K562 (cell line): ENCODE results near the gene GATB. TPM values are rescaled to one million over a fixed set of nuclear protein-coding genes. Genes with fewer than 3 reads are reported as not detected.
A peak's percentile ranks its signal among the peaks of the same experiment; 100 is the strongest.

Experiments used
- ATAC-seq: fragments of 200-7000 bp; cut with Tn5 transposase; 3 replicates; pipeline ENCODE4 v1.9.1; 2020; ENCODE audit warnings: moderate library complexity
- BruUV-seq: library from RNA; stranded (reverse); fragments of 400-500 nt; replicated peaks from 2 replicates; lab custom pipeline; 2021; lab: Mats Ljungman, UMichigan
- CTCF ChIA-PET: fragments of 300-600 bp; formaldehyde crosslinking; extraction: SDS; loops from one replicate; lab custom pipeline; 2021; ENCODE audit warnings: low intra/inter-chr PET ratio; lab: Yijun Ruan, JAX
- POLR2A ChIA-PET: fragments of 300-600, 350-650 bp; sonication (Branson Sonifier 250); formaldehyde crosslinking; extraction: SDS; loops from one replicate; lab custom pipeline; 2021; ENCODE audit warnings: antibody characterized with exemption, inconsistent platforms; lab: Yijun Ruan, JAX
- DNase-seq, 4 experiments: peaks; one replicate each; pipeline versions ENCODE4 v3.0.0 to v3.0.0-alpha.2; 2011 to 2018; ENCODE audit warnings: low spot score in 3 of 4, mixed read lengths in 3 of 4; ENCODE audit errors: extremely low read depth in 1 of 4
- FAIRE-seq: peaks from 2 replicates; lab custom pipeline; 2011; peaks lifted over from hg19 to GRCh38; lab: Jason Lieb, UNC
- H2AFZ ChIP-seq: 2 replicates; pipeline ENCODE4 v1.6.0; 2011; ENCODE audit warnings: low read depth, low read length, control low read depth, inconsistent platforms
- H3K27ac ChIP-seq: fragments of 200-600 bp; 3 replicates; pipeline ENCODE4 v1.8.0; 2011; ENCODE audit warnings: low read depth, mild to moderate bottlenecking, control low read depth, inconsistent platforms, low read length, moderate library complexity, mixed read lengths; ENCODE audit errors: extremely low read depth
- H3K27me3 ChIP-seq, 2 experiments: fragments of 300-600 bp in 1 of 2; 2 replicates in 1 of 2; 3 replicates in 1 of 2; pipeline versions ENCODE4 v1.6.0 to v1.8.0; 2011; ENCODE audit warnings: inconsistent platforms in 2 of 2, low read length in 2 of 2, mild to moderate bottlenecking in 1 of 2, mixed read lengths in 1 of 2, moderate library complexity in 1 of 2; ENCODE audit not compliant: control insufficient read depth in 2 of 2, insufficient read depth in 2 of 2
- H3K36me3 ChIP-seq: fragments of 300-600 bp; 3 replicates; pipeline ENCODE4 v1.8.0; 2011; ENCODE audit warnings: mild to moderate bottlenecking, low read length, inconsistent platforms; ENCODE audit not compliant: control insufficient read depth, insufficient read depth
- H3K4me1 ChIP-seq, 2 experiments: fragments of 200-600 bp in 1 of 2; replicated peaks in 1 of 2; 2 replicates in 1 of 2; 3 replicates in 1 of 2; pipeline versions ENCODE4 v1.5.1 to v1.8.0; 2011; ENCODE audit warnings: inconsistent platforms in 2 of 2, low read length in 2 of 2, mild to moderate bottlenecking in 1 of 2, mixed read lengths in 1 of 2, moderate library complexity in 1 of 2; ENCODE audit not compliant: control insufficient read depth in 2 of 2, insufficient read depth in 2 of 2
- H3K4me2 ChIP-seq: 2 replicates; pipeline ENCODE4 v1.6.1; 2011; ENCODE audit warnings: low read length, control low read depth, inconsistent platforms, mixed read lengths; ENCODE audit not compliant: insufficient read depth
- H3K4me3 ChIP-seq: fragments of 200-600 bp; sonication (generic), shearing (Covaris generic); 2 replicates; pipeline ENCODE4 v1.5.1; 2016; ENCODE audit warnings: control low read depth, inconsistent platforms
- H3K79me2 ChIP-seq: fragments of 200-600 bp; 3 replicates; pipeline ENCODE4 v1.8.0; 2011; ENCODE audit warnings: low read length, inconsistent platforms; ENCODE audit not compliant: control insufficient read depth, insufficient read depth
- H3K9ac ChIP-seq, 2 experiments: 2 replicates each; pipeline versions ENCODE4 v1.6.0 to v1.6.1; 2011; ENCODE audit warnings: low read depth in 2 of 2, low read length in 2 of 2, control low read depth in 1 of 2, inconsistent platforms in 1 of 2, mild to moderate bottlenecking in 1 of 2, mixed read lengths in 1 of 2; ENCODE audit not compliant: insufficient read depth in 1 of 2
- H3K9me1 ChIP-seq: one replicate; pipeline ENCODE4 v1.6.0; 2011; ENCODE audit warnings: inconsistent platforms, mild to moderate bottlenecking, low read length, moderate library complexity; ENCODE audit not compliant: control insufficient read depth, insufficient read depth
- H3K9me3 ChIP-seq: replicated peaks from 2 replicates; pipeline ENCODE4 v1.5.1; 2011; ENCODE audit warnings: low read depth, low read length, inconsistent platforms; ENCODE audit not compliant: control insufficient read depth, insufficient read depth
- H4K20me1 ChIP-seq: replicated peaks from 2 replicates; pipeline ENCODE4 v1.6.1; 2011; ENCODE audit warnings: low read length, inconsistent platforms, mixed read lengths; ENCODE audit not compliant: control insufficient read depth, insufficient read depth
- CREM ChIP-seq: IDR thresholded peaks from 2 replicates; pipeline ENCODE4 v1.6.1; 2014; ENCODE audit warnings: antibody characterized with exemption, low read depth
- EHMT2 ChIP-seq: fragments of 450-650 bp; IDR thresholded peaks from 2 replicates; pipeline ENCODE4 v1.6.1; 2018; ENCODE audit warnings: antibody characterized with exemption
- MTA3 ChIP-seq: fragments of 450-650 bp; formaldehyde crosslinking; IDR thresholded peaks from 2 replicates; pipeline ENCODE4 v1.6.1; 2017; ENCODE audit warnings: mild to moderate bottlenecking, borderline replicate concordance
- MYNN ChIP-seq, 2 experiments: sonication (generic); formaldehyde crosslinking in 1 of 2; IDR thresholded peaks; 2 replicates each; pipeline versions ENCODE4 v1.5.0 to v1.6.1; 2016 to 2020; ENCODE audit warnings: antibody characterized with exemption in 1 of 2, missing genetic modification reagents in 1 of 2
- RBM14 ChIP-seq: fragments of 200-400 bp; formaldehyde crosslinking; IDR thresholded peaks from 2 replicates; pipeline ENCODE4 v1.6.1; 2018; ENCODE audit warnings: low read depth, mild to moderate bottlenecking, low read length, moderate library complexity, borderline replicate concordance; ENCODE audit not compliant: insufficient read depth
- ZBTB1 ChIP-seq: sonication (generic); formaldehyde crosslinking; IDR thresholded peaks from 2 replicates; pipeline ENCODE4 v1.8.1; 2023; ENCODE audit warnings: missing genetic modification reagents, low read depth, mild to moderate bottlenecking, borderline replicate concordance
- ZNF212 ChIP-seq: fragments of 450-650 bp; formaldehyde crosslinking; IDR thresholded peaks from 2 replicates; pipeline ENCODE4 v1.4.0; 2020; ENCODE audit warnings: mild to moderate bottlenecking
- ZNF316 ChIP-seq: fragments of 450-650 bp; IDR thresholded peaks from 2 replicates; pipeline ENCODE4 v1.6.1; 2016
- ZNF57 ChIP-seq: fragments of 450-650 bp; formaldehyde crosslinking; IDR thresholded peaks from 2 replicates; pipeline ENCODE4 v1.4.0; 2020; ENCODE audit warnings: mild to moderate bottlenecking, moderate library complexity
- in situ Hi-C: fragments of 300-500 bp; cut with MboI; formaldehyde crosslinking; loops from 4 replicates; pipeline ENCODE4 v1.15.0; 2018; ENCODE audit warnings: inconsistent platforms, mixed read lengths
- intact Hi-C: fragments of 100-400 bp; cut with micrococcal nuclease; formaldehyde crosslinking; loops from 2 replicates; pipeline ENCODE4 v1.14.2; 2022
- polyA plus RNA-seq, 8 experiments: library from polyadenylated mRNA; depleted of rRNA in 4 of 8; stranded (reverse) in 5 of 8; unstranded in 3 of 8; fragments of >200 nt; fragmentation: Nextera tagmentation in 2 of 8; fragmentation: Illumina TruSeq in 1 of 8; extraction: Ambion mirVana in 2 of 8; extraction: Trizol in 1 of 8; gene quantifications; 2 replicates each; pipeline versions ENCODE4 v1.2.1 to v1.2.3, GENCODE V29; 2011 to 2014; ENCODE audit warnings: inconsistent platforms in 1 of 8, missing spikeins in 1 of 8
- total RNA-seq, 7 experiments: library from RNA; depleted of rRNA in 6 of 7; stranded (reverse); fragments of >200 nt in 6 of 7; fragmentation: Illumina TruSeq in 2 of 7; extraction: Trizol in 2 of 7; gene quantifications; 2 replicates each; pipeline versions ENCODE4 v1.2.1 to v1.2.3, GENCODE V29; 2011 to 2021; ENCODE audit warnings: low replicate concordance in 1 of 7
- TF ChIP-seq, protein P1 (sequence below): fragments of 450-650 bp; formaldehyde crosslinking; conservative IDR thresholded peaks from 2 replicates; pipeline ENCODE4 v1.4.0; 2022; ENCODE audit warnings: mild to moderate bottlenecking, missing genetic modification characterization
- TF ChIP-seq, protein P2 (sequence below): fragments of 450-650 bp; formaldehyde crosslinking; IDR thresholded peaks from 2 replicates; pipeline ENCODE4 v1.4.0; 2020; ENCODE audit warnings: mild to moderate bottlenecking, mixed read lengths

GATB gene
- total and polyA plus RNA-seq, 9 of the 15 experiments (the other 6 are each of a cell fraction or from before 2014, with no cell fraction given), result 15.3 to 31.8 (median 26.2) TPM

DNA sequence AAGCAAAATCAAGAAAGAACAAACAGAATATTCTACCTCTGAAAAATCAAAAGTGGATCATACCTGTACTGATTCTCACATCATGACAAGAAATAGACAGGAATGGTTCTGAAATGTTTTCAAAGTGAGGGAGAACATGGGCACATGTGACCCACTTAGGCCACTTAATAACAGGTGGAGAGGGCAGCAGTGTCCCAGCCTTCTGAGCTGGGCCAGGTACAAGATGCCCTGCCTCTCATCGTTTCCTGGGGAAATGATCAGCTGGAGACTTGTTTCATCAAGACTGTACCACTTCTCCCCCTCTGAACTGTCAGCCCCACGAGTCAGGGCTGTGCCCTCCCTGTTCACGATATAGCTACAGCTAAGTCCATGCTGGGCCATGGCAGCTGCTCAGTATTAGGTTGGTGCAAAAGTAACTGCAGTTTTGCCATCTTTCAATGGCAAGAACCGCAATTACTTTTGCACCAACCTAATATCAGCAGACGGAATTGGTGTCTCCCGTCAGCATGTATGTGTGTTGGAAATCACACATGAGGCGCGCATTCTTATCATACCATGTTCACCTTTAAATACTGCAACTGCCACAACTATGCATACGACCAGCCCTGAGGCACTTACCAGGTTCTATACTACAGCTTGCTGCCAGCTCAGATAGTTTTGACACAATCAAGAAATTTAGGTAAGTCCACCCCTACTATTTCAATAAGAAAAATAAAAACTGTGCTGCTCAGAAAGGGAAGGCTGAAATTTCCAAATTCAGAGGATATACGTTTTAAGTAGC is 71.4 kb downstream of the GATB start (continued):
- TF ChIP-seq ZNF212 (CRISPR knock-in tag) (no peak), EHMT2 (no peak)
- TF ChIP-seq, protein P1, sequence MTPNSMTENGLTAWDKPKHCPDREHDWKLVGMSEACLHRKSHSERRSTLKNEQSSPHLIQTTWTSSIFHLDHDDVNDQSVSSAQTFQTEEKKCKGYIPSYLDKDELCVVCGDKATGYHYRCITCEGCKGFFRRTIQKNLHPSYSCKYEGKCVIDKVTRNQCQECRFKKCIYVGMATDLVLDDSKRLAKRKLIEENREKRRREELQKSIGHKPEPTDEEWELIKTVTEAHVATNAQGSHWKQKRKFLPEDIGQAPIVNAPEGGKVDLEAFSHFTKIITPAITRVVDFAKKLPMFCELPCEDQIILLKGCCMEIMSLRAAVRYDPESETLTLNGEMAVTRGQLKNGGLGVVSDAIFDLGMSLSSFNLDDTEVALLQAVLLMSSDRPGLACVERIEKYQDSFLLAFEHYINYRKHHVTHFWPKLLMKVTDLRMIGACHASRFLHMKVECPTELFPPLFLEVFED (CRISPR knock-in tag), result no peak

DNA sequence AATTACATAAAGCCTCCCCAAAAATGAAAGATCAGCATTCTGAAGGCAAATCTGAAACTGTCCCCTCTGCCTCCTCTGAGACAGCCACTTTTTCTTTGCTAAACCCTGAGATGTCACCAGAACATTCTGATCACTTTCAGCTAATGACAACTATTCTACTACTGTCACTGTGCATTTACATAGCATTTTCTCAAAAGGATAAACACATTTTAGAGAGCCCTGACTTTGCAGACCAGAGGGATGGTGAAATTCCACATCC is 72.1 kb downstream of the GATB start:
- Histone ChIP-seq H3K79me2 (no peaks in the 10 kb centered on the region), H3K36me3 (peaks cover 4% of the 10 kb centered on the region; the same call in 1 of the 3 replicates), H3K27me3 (no peaks in the 10 kb centered on the region), H3K4me1 (peaks cover 0 to 4% of the 10 kb centered on the region in 2 experiments; a peak in 2 of 5 replicates), H3K9ac (no peak overlapping the region), H3K9me1 (no peaks in the 10 kb centered on the region), H3K27ac (no peak overlapping the region), H2AFZ (no peak overlapping the region), H4K20me1 (no peaks in the 10 kb centered on the region; the same call in 1 of the 2 replicates), H3K4me2 (no peak overlapping the region), H3K9me3 (no peaks in the 10 kb centered on the region), H3K4me3 (no peak overlapping the region)
- DNase-seq (no peak), ATAC-seq (no peak), FAIRE-seq (no peak)
- BruUV-seq, result no TSS peak
- intact Hi-C loops (no loop called here), in situ Hi-C loops (no loop called here)
- no peak for TF ChIP-seq CREM
- TF ChIP-seq MYNN (IDR thresholded peaks at IDR 0.05), result no peak
- TF ChIP-seq MYNN (CRISPR knock-in tag; IDR thresholded peaks at IDR 0.05), result no peak
- TF ChIP-seq MTA3, result no peak
- no peak for TF ChIP-seq ZNF57 (CRISPR knock-in tag)
- no peak for TF ChIP-seq RBM14
- TF ChIP-seq ZBTB1 (CRISPR knock-in tag), result no peak
- TF ChIP-seq ZNF316, result peak; percentile 40; the same call in 1 of the 2 replicates
- TF ChIP-seq, protein P2, sequence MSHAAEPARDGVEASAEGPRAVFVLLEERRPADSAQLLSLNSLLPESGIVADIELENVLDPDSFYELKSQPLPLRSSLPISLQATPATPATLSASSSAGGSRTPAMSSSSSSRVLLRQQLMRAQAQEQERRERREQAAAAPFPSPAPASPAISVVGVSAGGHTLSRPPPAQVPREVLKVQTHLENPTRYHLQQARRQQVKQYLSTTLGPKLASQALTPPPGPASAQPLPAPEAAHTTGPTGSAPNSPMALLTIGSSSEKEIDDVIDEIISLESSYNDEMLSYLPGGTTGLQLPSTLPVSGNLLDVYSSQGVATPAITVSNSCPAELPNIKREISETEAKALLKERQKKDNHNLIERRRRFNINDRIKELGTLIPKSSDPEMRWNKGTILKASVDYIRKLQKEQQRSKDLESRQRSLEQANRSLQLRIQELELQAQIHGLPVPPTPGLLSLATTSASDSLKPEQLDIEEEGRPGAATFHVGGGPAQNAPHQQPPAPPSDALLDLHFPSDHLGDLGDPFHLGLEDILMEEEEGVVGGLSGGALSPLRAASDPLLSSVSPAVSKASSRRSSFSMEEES, result no peak
- POLR2A ChIA-PET, result no interaction called here
- CTCF ChIA-PET, result no interaction called here
